NCI-H1092 (cell line): Measurements from ENCODE around the gene LEF1.
A peak's percentile ranks its signal among the peaks of the same experiment; 100 is the strongest.
"Not testable (repeated sequence)": the region's sequence is repeated elsewhere in the genome, so short reads cannot be mapped to it uniquely, and the experiment has no call there.

ENCODE experiments used
- DNase-seq: peaks from one replicate; lab custom pipeline; 2025; lab: John Stamatoyannopoulos, UW

LEF1 gene

DNA sequence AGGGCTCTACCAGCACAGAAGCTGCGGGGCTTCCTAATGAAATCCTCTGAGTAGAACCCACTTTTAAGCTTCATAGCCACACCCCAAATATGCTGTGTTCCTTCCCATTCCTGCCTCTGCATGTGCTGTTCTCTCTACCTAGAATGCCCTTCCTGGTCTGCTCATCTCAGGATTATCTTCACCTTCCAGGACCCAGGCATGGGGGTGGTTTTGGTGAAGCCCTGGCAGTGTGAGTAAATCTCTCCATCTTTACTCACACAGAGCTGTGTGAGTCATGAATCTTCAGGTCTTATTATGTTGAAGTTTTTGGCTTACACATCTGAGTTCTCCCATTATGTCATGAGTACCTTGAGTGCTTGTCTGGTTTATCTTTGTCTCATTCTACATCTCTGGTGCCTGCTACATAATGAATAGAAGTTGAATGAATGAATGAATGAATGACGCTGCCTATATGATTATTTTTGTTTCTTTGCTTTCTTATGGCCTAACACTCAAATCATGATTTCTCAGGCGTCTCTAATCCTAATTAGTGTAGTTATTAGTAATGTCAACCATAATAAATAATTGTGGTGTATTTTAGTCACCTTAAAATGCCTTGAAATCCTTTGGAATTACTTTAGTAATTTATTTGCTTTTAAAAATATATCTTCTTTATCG is 137.2 kb downstream of the LEF1 start:
- no peak for DNase-seq

- peak; percentile 12 for DNase-seq
Measured at GRCh38 chr4:108030332-108030731, 138.4 kb downstream of the LEF1 start.

- DNase-seq = no peak
Measured at GRCh38 chr4:108029731-108030130, 139.0 kb downstream of the LEF1 start.

DNA sequence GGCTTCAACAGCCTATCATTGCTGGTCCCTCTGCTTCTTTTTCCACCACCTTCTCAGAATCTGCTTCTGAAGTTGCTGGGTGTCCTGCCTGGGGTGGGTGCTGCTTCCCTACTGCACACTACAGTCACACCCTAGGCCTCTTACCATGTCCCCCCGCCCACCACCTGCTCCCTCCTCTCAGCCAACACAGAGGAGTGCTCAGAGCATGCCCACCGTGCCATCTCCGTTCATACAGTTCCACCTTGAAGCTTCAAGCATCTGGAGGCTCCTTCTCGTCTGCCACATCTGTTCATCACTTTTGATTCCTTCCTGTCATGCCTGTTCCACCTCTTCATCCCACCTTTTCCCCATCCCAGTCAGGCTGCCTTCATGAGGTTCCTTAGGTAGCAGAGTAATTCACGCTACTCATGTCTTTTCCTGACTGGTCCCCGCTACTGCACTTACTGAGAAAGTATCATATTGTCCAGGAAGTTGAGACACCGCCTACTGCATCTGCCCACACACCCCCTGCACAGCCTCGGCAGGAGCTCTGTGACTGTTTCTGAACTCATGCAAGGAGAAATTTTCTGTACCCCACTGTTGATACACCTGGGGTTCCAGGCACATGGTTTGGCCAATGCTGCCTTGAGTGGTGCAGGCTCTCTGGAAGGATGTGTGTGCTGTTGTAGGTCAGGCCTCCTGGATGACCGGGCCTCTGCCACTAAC is 139.6 kb downstream of the LEF1 start:
- no peak for DNase-seq

DNA sequence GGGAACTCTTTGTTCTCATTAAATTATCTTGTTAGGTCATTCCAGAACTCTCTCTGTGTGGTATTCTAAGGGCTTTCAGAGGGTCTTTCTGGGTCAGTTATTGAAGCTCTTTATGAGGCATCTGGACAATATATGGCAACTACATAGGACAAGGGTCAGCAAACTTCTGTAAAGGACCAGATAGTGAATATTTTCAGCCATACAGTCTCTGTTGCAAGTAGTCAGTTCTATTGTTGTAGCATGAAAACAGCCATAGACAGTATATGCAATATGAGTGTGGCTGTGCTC is 143.9 kb downstream of the LEF1 start:
- no peak for DNase-seq

- DNase-seq = no peak
Measured at GRCh38 chr4:108024085-108024877, 144.5 kb downstream of the LEF1 start.

GRCh38 chr4:108018884-108019187 is 149.9 kb downstream of the LEF1 start:
- no peak for DNase-seq

DNA sequence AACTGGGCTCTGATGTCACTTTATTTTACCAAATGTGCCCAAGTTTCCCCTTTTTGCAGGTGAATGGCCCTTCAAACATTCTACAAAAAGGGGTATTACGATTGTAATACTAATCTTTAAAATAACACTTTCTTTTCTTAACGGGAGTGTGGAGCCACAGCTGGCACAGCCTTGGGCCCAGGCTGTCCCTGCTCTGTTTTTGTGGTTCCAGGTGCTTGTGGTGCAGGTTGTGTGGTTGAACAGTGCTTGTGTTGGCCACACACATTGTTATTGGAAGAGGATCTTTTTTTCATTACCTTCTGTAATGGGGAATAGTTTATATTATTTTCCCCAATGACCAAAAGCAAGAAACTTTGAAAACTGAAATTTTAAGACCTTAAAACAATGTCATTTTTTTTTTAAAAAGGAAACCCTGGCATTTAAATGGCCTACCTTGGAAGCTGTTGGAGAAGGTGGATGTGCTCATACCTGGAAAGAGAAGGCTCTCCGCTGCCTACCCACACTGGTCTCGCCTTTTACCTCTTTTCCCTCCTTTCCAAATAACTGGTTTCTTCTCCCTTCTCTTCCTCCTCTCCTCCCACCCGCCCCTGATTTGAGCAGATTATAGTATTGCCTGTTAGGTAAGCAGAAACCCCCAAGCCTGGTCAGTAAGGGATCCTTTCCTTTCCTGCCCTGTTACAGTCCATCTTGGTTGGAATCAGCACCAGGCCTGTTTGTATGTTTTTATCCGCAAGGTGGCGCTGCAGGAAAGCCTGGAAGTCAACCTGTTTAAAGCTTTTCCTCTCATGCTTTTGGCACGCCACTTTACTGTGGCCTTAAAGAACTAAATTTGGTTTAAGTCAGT is 150.5 kb downstream of the LEF1 start:
- peak; percentile 29 for DNase-seq

DNA sequence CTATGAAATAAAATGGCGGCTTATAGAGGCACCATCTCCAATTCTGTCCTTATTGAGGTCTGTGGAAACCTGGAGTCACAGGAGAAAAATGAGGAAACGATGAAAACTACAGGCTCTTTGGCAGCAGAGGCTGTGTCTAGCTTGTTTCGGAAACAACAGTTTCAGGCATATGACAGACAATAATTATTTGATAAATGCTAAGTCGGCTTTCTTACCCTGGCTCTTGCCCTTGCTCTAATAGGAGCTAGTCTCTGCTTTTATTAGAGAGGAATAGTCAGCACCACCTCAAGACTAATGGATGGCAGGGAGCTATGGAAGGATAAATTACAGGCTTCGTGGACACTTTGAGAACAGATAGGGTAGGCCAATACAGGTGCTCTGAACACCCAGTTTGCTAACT is 154.8 kb downstream of the LEF1 start:
- no peak for DNase-seq

GRCh38 chr4:108013327-108013726 is 155.4 kb downstream of the LEF1 start:
- DNase-seq = no peak

GRCh38 chr4:108012382-108012781 is 156.3 kb downstream of the LEF1 start:
- not testable (repeated sequence) for DNase-seq

DNA sequence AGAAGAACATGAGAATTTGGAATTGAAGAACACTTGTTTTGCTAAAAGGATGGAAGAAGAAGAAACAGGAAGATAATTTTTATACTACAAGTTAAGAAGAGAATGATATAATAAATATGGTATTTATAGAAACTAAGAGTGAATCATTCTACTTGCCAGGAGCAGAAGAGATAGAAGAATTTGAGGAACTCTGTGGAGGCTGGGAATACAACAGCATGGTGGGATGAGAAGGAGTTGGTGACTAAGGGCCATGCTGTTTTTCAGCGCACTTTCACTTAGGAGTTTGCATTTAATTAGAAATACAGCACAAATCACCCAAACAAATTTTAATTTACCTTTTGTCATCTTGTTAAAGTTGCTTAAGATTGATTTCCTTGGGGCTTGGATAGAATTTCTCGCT is 158.6 kb downstream of the LEF1 start:
- DNase-seq = no peak

- DNase-seq = no peak
Measured at GRCh38 chr4:108008721-108009120, 160.0 kb downstream of the LEF1 start.

GRCh38 chr4:108007984-108008383 is 160.7 kb downstream of the LEF1 start:
- DNase-seq = no peak

DNA sequence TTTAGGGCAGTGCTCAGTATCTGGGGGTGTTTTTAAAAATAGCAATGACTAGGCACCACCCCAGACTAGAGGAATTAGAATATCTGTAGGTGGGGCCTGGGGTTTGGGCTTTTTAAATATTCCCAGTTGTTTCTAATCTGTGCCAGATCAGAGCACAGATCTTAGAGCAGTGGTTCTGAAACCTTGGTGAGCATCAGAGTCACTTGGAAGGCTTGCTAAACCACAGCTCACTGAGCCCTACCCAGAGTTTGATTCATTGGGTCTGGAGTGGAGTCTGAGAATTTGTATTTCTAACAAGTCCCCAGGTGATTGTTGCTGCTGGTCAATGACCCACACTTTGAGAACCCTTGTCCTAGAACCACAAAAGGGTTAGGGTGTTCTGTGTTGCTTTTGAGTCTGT is 162.4 kb downstream of the LEF1 start:
- DNase-seq = no peak

GRCh38 chr4:108005807-108006206 is 162.9 kb downstream of the LEF1 start:
- no peak for DNase-seq

- DNase-seq = no peak
Measured at GRCh38 chr4:108004646-108005045, 164.1 kb downstream of the LEF1 start.

DNA sequence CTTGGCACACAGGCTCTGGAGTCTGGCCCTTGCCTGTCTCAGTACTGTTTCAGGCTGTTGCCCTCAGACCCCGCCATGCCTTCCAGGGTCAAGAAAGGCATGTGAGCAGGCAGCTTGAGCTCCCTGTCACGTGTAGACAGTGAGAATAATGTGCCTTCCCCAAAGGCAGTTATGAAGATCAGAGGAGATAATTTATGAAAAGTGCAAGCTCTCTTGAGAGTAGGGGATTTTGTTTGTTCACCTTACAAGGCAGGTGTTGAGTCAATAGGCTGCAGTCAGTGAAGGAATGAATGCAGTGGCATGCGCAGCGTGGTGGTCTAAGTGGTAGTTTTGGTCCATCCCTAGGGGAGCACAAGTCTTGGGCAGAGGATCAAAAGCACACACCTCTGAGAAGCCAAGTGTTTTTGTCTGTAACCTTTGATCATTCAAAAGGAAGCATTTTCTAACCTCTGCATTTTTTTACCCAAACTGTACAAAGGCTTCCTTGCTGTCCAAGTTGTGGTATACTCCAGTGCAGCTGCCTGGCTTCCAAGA is 164.7 kb downstream of the LEF1 start:
- no peak for DNase-seq

GRCh38 chr4:108001540-108002135 is 167.1 kb downstream of the LEF1 start:
- no peak for DNase-seq

GRCh38 chr4:107999932-108000539 is 168.7 kb downstream of the LEF1 start:
- no peak for DNase-seq

GRCh38 chr4:107997794-107998193 is 170.9 kb downstream of the LEF1 start:
- DNase-seq = no peak
